H1 (cell line): ENCODE measurements around the gene LSM2. TPM values are rescaled to one million over a fixed set of nuclear protein-coding genes. Genes with fewer than 3 reads are reported as not detected.

Experiments
- BACH1 ChIP-seq: IDR thresholded peaks from 2 replicates; pipeline ENCODE4 v1.6.1; 2012; ENCODE audit warnings: low read length, improper control_type of control experiment
- BCL11A ChIP-seq, 2 experiments: IDR thresholded peaks; one replicate each; pipeline ENCODE4 v1.6.1; 2011; ENCODE audit warnings: low read depth in 2 of 2, low read length in 2 of 2, mild to moderate bottlenecking in 2 of 2
- CBX8 ChIP-seq: fragments of 300-800, 300-1000 bp; sonication (generic); IDR thresholded peaks from 2 replicates; pipeline ENCODE4 v1.7.1; 2016; ENCODE audit warnings: low read depth, low read length, borderline replicate concordance
- CEBPB ChIP-seq: IDR thresholded peaks from 2 replicates; pipeline ENCODE4 v1.6.1; 2012; ENCODE audit warnings: low read depth, low read length
- CHD2 ChIP-seq: IDR thresholded peaks from 2 replicates; pipeline ENCODE4 v1.6.1; 2012; ENCODE audit warnings: low read length, improper control_type of control experiment
- PHF8 ChIP-seq: fragments of 200-600 bp; sonication (generic); conservative IDR thresholded peaks from 2 replicates; pipeline ENCODE4 v1.7.1; 2012; ENCODE audit warnings: low read depth, mild to moderate bottlenecking, inconsistent platforms, low read length, moderate library complexity
- SAP30 ChIP-seq: fragments of 300-600 bp; sonication (generic); IDR thresholded peaks from 2 replicates; pipeline ENCODE4 v1.7.1; 2012; ENCODE audit warnings: low read length, moderate library complexity, mild to moderate bottlenecking, inconsistent platforms; ENCODE audit not compliant: insufficient read depth, insufficient replicate concordance
- SUZ12 ChIP-seq: fragments of 200-600 bp; sonication (generic); IDR thresholded peaks from 2 replicates; pipeline ENCODE4 v1.6.1; 2012; ENCODE audit warnings: mild to moderate bottlenecking, inconsistent platforms, low read length, moderate library complexity, mixed read lengths
- polyA plus RNA-seq, 7 experiments: library from polyadenylated mRNA; depleted of rRNA in 3 of 7; stranded (reverse) in 5 of 7; unstranded in 2 of 7; fragments of >200 nt in 5 of 7; fragments of 200-250 nt in 2 of 7; gene quantifications; 1 replicate in 5 of 7; 2 replicates in 1 of 7; 4 replicates in 1 of 7; pipeline versions ENCODE4 v1.2.1 to v1.2.3, GENCODE V29; 2011 to 2013; ENCODE audit warnings: missing spikeins in 2 of 7, mixed read lengths in 2 of 7
- total RNA-seq: library from RNA; stranded (reverse); fragmentation: NEBNext Ultra II Directional; extraction: Animal tissue kit (Norgen Biotek cat#: 25700); gene quantifications from 2 replicates; pipeline ENCODE4 v1.2.1, GENCODE V29; 2021

Gene LSM2
- total and polyA plus RNA-seq, 2 of the 8 experiments (the other 6 are each of a cell fraction or from before 2014, with no cell fraction given) = 127 to 168 TPM

- TF ChIP-seq CHD2 = peak; percentile 38; the same call in 1 of the 2 replicates
- no peak for TF ChIP-seq BACH1
- no peak for TF ChIP-seq BCL11A (IDR thresholded peaks at IDR 0.05; ENCODE audit: low read depth in 2 of 2, low read length in 2 of 2)
- no peak for TF ChIP-seq CBX8
- TF ChIP-seq SAP30 = no peak
- peak; percentile 86 for TF ChIP-seq PHF8
- no peak for TF ChIP-seq CEBPB
- TF ChIP-seq SUZ12 = no peak
- TF ChIP-seq, all 59 proteins: peak for 13
These were observed 20.7 kb upstream of the LSM2 start, which contains the start of gene HSPA1B (continued) for GRCh38 chr6:31827286-31828079.
